COLO829 (cell line): ENCODE data around the gene CHMP1A.
A peak's percentile ranks its signal among the peaks of the same experiment; 100 is the strongest.
"Not testable (repeated sequence)": the region's sequence is repeated elsewhere in the genome, so short reads cannot be mapped to it uniquely, and the experiment has no call there.

ENCODE experiments used
- DNase-seq: peaks from one replicate; pipeline ENCODE4 v3.0.0; 2012; ENCODE audit warnings: low spot score

Gene CHMP1A

GRCh38 chr16:89691986-89692569 lies 34.6 kb upstream of the CHMP1A start:
- no peak for DNase-seq

- DNase-seq = no peak
These were observed 33.9 kb upstream of the CHMP1A start for GRCh38 chr16:89691231-89691985.

GRCh38 chr16:89690392-89690901 lies 32.9 kb upstream of the CHMP1A start:
- no peak for DNase-seq

- DNase-seq = not testable (repeated sequence)
These were observed 32.1 kb upstream of the CHMP1A start for GRCh38 chr16:89689621-89690020.

GRCh38 chr16:89689142-89689541 lies 31.6 kb upstream of the CHMP1A start:
- DNase-seq = no peak

- DNase-seq = no peak
These were observed 30.9 kb upstream of the CHMP1A start for GRCh38 chr16:89688395-89688794.

- DNase-seq = no peak
These were observed 29.8 kb upstream of the CHMP1A start for GRCh38 chr16:89687092-89687940.

GRCh38 chr16:89686520-89687091 lies 29.1 kb upstream of the CHMP1A start, which contains the start of gene CDK10:
Gene CDK10, plus strand, starts transcription at chr16:89686689. Its CDS starts 22 bp downstream, at chr16:89686711.
- DNase-seq = peak; percentile 89

GRCh38 chr16:89685916-89686315 lies 28.4 kb upstream of the CHMP1A start:
- no peak for DNase-seq

- no peak for DNase-seq
These were observed 20.8 kb upstream of the CHMP1A start for GRCh38 chr16:89678258-89678657.

- DNase-seq = no peak
These were observed 14.9 kb upstream of the CHMP1A start for GRCh38 chr16:89672177-89672941.

- not testable (repeated sequence) for DNase-seq
These were observed 14.1 kb upstream of the CHMP1A start for GRCh38 chr16:89671565-89671964.

GRCh38 chr16:89670496-89671431 lies 13.3 kb upstream of the CHMP1A start:
- no peak for DNase-seq

GRCh38 chr16:89669755-89670154 lies 12.2 kb upstream of the CHMP1A start:
- DNase-seq = no peak

GRCh38 chr16:89668790-89669158 lies 11.3 kb upstream of the CHMP1A start:
- DNase-seq = no peak

- DNase-seq = no peak
These were observed 10.1 kb upstream of the CHMP1A start for GRCh38 chr16:89667633-89668032.

- DNase-seq = not testable (repeated sequence)
These were observed 9.5 kb upstream of the CHMP1A start for GRCh38 chr16:89667000-89667399.

GRCh38 chr16:89664238-89664637 lies 6.7 kb upstream of the CHMP1A start:
- not testable (repeated sequence) for DNase-seq

- DNase-seq = no peak
These were observed 3.7 kb upstream of the CHMP1A start for GRCh38 chr16:89661215-89661614.

GRCh38 chr16:89660146-89660545 lies 2.6 kb upstream of the CHMP1A start:
- no peak for DNase-seq
